Peyer's patch (tissue), 4 donors: ENCODE data around the gene VRK3.

Experiments used
- POLR2A ChIP-seq, 2 donors: fragments of 450-650 bp; IDR thresholded peaks; one replicate each; pipeline ENCODE4 v1.5.1; 2017; ENCODE audit warnings: antibody characterized with exemption in 2 of 2, mild to moderate bottlenecking in 2 of 2, moderate library complexity in 2 of 2
- TF ChIP-seq, protein P1 (sequence below), 6 experiments: fragments of 450-650 bp in 4 of 6; fragments of 200-600 bp in 2 of 6; sonication (generic) in 1 of 6; IDR thresholded peaks; one replicate each; pipeline ENCODE4 v1.5.1; 2017 to 2019; ENCODE audit warnings: antibody characterized with exemption in 6 of 6, mild to moderate bottlenecking in 3 of 6, moderate library complexity in 1 of 6

DNA sequence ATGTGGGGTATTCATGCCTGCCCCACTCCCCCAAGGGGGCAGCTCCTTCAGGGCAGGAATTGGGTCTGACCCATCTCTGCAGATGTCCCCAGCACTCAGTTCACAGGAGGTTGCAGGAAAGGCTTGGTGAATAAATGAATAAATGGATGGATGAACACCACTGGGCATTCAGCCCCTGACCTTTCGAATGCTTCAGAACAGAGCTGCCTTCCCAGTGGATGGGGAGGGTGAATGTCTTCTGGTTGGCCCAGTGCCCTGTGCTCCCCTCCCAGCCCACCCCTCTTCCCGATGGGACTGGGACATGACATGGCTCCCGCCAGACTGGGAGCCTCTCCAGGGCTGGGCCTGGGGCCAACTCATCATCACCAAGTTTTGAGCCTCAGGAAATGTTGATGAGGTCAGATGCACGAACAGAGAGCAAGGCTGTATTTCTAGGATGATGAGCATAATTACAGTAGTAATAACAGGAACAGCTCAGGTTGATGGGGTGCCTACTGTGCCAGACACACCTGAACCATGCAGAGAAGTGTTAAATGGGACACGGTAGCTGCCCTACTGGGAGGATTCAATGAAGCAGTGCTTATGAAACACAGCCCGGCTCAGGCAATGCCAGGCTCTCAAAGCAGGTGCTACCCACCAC lies 25.7 kb downstream of the VRK3 start:
- TF ChIP-seq POLR2A (IDR thresholded peaks at IDR 0.05) = no peak
- TF ChIP-seq, protein P1, sequence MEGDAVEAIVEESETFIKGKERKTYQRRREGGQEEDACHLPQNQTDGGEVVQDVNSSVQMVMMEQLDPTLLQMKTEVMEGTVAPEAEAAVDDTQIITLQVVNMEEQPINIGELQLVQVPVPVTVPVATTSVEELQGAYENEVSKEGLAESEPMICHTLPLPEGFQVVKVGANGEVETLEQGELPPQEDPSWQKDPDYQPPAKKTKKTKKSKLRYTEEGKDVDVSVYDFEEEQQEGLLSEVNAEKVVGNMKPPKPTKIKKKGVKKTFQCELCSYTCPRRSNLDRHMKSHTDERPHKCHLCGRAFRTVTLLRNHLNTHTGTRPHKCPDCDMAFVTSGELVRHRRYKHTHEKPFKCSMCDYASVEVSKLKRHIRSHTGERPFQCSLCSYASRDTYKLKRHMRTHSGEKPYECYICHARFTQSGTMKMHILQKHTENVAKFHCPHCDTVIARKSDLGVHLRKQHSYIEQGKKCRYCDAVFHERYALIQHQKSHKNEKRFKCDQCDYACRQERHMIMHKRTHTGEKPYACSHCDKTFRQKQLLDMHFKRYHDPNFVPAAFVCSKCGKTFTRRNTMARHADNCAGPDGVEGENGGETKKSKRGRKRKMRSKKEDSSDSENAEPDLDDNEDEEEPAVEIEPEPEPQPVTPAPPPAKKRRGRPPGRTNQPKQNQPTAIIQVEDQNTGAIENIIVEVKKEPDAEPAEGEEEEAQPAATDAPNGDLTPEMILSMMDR (IDR thresholded peaks at IDR 0.05) = no peak
